Measurements from ENCODE around the gene HES2. TPM values are rescaled to one million over a fixed set of nuclear protein-coding genes. Genes with fewer than 3 reads are reported as not detected.

The HES2 gene
- total and polyA plus RNA-seq, 9 of the 15 experiments (the other 6 are each of a cell fraction or from before 2014, with no cell fraction given), result 0.05 to 0.18 (median 0.07) TPM; not detected in 4

DNA sequence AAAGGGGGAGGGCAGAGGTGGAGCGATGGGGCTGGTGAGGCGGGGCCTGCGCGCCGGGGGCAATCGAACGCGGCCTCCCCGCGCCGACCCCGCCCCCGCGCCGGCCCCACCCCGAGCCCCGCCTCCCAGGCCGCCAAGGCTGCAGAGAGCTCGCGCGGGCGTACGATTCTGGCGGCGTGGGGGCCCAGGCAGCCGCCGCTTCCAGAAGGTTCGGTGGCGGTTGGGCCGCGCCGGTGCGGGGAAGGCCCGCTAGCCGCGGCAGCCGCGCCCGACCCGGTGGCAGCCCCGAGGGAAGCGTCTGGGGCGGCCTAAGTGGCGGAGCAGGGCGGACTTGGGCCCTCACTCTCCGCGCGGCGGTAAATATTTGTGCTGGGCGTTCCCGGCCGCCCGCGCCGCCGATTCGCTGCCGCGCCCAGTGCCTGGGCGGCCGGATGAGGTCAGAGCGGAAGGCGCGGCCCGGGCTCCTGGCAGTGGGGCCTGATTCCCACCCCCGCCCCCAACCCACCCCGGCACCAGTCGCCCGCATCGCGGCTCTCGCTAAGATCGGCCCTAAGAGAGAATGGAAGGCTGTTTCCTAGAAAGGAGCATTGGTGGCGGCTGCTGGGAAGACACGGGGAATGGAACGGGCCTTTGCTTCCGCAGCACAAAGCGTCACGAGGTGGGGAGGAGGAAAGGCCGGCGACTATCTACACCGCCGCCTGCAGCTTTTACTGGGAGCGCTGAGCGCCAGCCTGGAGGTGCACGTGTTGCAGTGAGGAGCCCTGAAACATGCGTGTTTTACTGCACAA is 26.1 kb downstream of the HES2 start, which contains the start of gene ACOT7:
ACOT7 (minus strand) TSS at position 368 of the 788 bp plus-strand sequence. CDS start 368 bp downstream, outside the sequence.
- Histone ChIP-seq H3K4me2 (ENCODE audit: insufficient read depth, low read length) (peak within 1 kb of the TSS; percentile 93), H3K36me3 (ENCODE audit: control insufficient read depth, insufficient read depth, low read length) (no peaks in the 10 kb centered on the region), H3K27me3 (ENCODE audit: control insufficient read depth in 2 of 2, insufficient read depth in 2 of 2, low read length in 2 of 2) (no peaks in the 10 kb centered on the region), H3K27ac (ENCODE audit: extremely low read depth, low read depth, low read length) (peak within 1 kb of the TSS; percentile 91), H4K20me1 (replicated peaks; ENCODE audit: control insufficient read depth, insufficient read depth, low read length) (peaks cover 7% of the 10 kb centered on the region), H3K79me2 (ENCODE audit: control insufficient read depth, insufficient read depth, low read length) (peaks cover 20% of the 10 kb centered on the region), H3K9me1 (ENCODE audit: control insufficient read depth, insufficient read depth, low read length) (no peaks in the 10 kb centered on the region), H2AFZ (ENCODE audit: low read depth, low read length) (peak within 1 kb of the TSS; percentile 99), H3K9ac (ENCODE audit: insufficient read depth in 1 of 2, low read depth in 2 of 2, low read length in 2 of 2) (peak within 1 kb of the TSS; percentile 84 to 94), H3K4me1 (replicated peaks in 1 of 2; ENCODE audit: control insufficient read depth in 2 of 2, insufficient read depth in 2 of 2, low read length in 2 of 2) (peaks cover 13 to 23% of the 10 kb centered on the region in 2 experiments), H3K4me3 (peak within 1 kb of the TSS; percentile 91), H3K9me3 (replicated peaks; ENCODE audit: control insufficient read depth, insufficient read depth, low read depth, low read length) (no peaks in the 10 kb centered on the region)
- ATAC-seq (peak; percentile 95), FAIRE-seq (peak; percentile 89), DNase-seq (ENCODE audit: extremely low read depth in 1 of 4, low spot score in 3 of 4) (peak; percentile 96 to 99 (median 99))
- BruUV-seq (replicated peaks), result no TSS peak
- ChIA-PET POLR2A (interaction anchor here (0.6 to 4.8 kb wide), 21 partner anchors 9 to 382 kb away, joined by 3 to 43 read pairs (median 5); partner anchors contain the start of genes NOL9 and TAS1R1), CTCF (ENCODE audit: low intra/inter-chr PET ratio) (interaction anchor here (1.0 kb wide), 1 partner anchor 11 kb away, joined by 3 read pairs; no protein-coding TSS in a partner anchor)
- intact Hi-C loops (cut with micrococcal nuclease), result no loop called here
- in situ Hi-C loops (cut with MboI), result loop anchor here (5.0 kb wide), 1 partner anchor 164 kb away; the partner anchor contains the start of gene TAS1R1
- under 1% methylated on average over 52 of the region's 87 CpGs for WGBS (ENCODE audit: insufficient coverage, low coverage, missing lambda C conversion rate)
- peak; percentile 90 for TF ChIP-seq LCOR (CRISPR knock-in tag; IDR thresholded peaks at IDR 0.05)
- TF ChIP-seq, protein P1, sequence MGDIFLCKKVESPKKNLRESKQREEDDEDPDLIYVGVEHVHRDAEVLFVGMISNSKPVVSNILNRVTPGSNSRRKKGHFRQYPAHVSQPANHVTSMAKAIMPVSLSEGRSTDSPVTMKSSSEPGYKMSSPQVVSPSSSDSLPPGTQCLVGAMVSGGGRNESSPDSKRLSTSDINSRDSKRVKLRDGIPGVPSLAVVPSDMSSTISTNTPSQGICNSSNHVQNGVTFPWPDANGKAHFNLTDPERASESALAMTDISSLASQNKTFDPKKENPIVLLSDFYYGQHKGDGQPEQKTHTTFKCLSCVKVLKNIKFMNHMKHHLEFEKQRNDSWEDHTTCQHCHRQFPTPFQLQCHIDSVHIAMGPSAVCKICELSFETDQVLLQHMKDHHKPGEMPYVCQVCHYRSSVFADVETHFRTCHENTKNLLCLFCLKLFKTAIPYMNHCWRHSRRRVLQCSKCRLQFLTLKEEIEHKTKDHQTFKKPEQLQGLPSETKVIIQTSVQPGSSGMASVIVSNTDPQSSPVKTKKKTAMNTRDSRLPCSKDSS (IDR thresholded peaks at IDR 0.05; ENCODE audit: low read depth, partially characterized antibody), result no peak
- TF ChIP-seq, protein P2, sequence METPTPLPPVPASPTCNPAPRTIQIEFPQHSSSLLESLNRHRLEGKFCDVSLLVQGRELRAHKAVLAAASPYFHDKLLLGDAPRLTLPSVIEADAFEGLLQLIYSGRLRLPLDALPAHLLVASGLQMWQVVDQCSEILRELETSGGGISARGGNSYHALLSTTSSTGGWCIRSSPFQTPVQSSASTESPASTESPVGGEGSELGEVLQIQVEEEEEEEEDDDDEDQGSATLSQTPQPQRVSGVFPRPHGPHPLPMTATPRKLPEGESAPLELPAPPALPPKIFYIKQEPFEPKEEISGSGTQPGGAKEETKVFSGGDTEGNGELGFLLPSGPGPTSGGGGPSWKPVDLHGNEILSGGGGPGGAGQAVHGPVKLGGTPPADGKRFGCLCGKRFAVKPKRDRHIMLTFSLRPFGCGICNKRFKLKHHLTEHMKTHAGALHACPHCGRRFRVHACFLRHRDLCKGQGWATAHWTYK (CRISPR knock-in tag; IDR thresholded peaks at IDR 0.05), result peak; percentile 86; the same call in 1 of the 2 replicates
- TF ChIP-seq ZNF324 (CRISPR knock-in tag; IDR thresholded peaks at IDR 0.05), result no peak
- TF ChIP-seq HMG20B (CRISPR knock-in tag; IDR thresholded peaks at IDR 0.05), result no peak
- TF ChIP-seq POLR2B (IDR thresholded peaks at IDR 0.05; ENCODE audit: low read depth, partially characterized antibody), result peak; percentile 43
- peak; percentile 89 for TF ChIP-seq HMGN3 (IDR thresholded peaks at IDR 0.05; ENCODE audit: borderline replicate concordance, extremely low read depth, insufficient read length, low read depth, low read length)
- peak; percentile 71 for TF ChIP-seq JUN (IDR thresholded peaks at IDR 0.05; ENCODE audit: borderline replicate concordance, low read depth, low read length)
- TF ChIP-seq JUN (CRISPR knock-in tag; IDR thresholded peaks at IDR 0.05; ENCODE audit: borderline replicate concordance), result no peak; the same call in 1 of the 2 replicates
- TF ChIP-seq SRSF7 (optimal IDR thresholded peaks at IDR 0.05; ENCODE audit: low read depth, low read length), result no peak
- TF ChIP-seq ZNF561 (CRISPR knock-in tag; conservative IDR thresholded peaks at IDR 0.05), result no peak
- no peak for TF ChIP-seq ZFP1 (CRISPR knock-in tag; IDR thresholded peaks at IDR 0.05)
- peak; percentile 47; the same call in 1 of the 2 replicates for TF ChIP-seq KLF13 (tag; IDR thresholded peaks at IDR 0.05; ENCODE audit: borderline replicate concordance, low read depth)
- TF ChIP-seq CBFA2T2 (conservative IDR thresholded peaks at IDR 0.05), result peak; percentile 27; the same call in 1 of the 2 replicates
- TF ChIP-seq ZNF143 (CRISPR knock-in tag; IDR thresholded peaks at IDR 0.05), result peak; percentile 51; the same call in 1 of the 2 replicates
- peak; percentile 82 for TF ChIP-seq SIN3B (IDR thresholded peaks at IDR 0.05; ENCODE audit: low read depth)
- peak; percentile 67; the same call in 1 of the 2 replicates for TF ChIP-seq E2F3 (CRISPR knock-in tag; IDR thresholded peaks at IDR 0.05)
- TF ChIP-seq RBM22 (IDR thresholded peaks at IDR 0.05; ENCODE audit: low read depth, low read length, poor library complexity, severe bottlenecking), result no peak

All from K562 (cell line).